Iris pigment epithelial cell (primary cell): ENCODE measurements around the gene MTIF3.
"Not testable (repeated sequence)": the region's sequence is repeated elsewhere in the genome, so short reads cannot be mapped to it uniquely, and the experiment has no call there.

Source experiments
- DNase-seq: peaks from one replicate; pipeline ENCODE4 v3.0.0-alpha.2; 2011; ENCODE audit warnings: low read depth

Gene MTIF3

DNA sequence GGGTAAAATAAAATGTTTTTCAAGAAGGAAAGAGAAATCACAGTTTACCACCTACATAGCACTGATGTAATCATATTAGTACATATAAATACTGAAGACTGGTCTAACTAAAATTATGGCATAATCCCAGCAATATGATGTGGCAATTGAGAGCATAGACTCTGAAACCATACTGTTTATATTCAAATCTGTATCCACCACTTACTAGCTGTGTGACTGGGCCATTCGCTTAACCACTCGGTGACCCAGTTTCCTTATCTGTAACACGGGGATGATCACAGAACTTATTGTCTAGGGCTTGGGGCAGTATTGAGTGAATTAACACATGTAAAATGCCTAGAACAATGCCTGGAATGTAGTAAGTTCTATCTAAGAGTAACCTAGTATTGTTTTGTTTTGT is 39.0 kb downstream of the MTIF3 start:
- peak; percentile 10 for DNase-seq

DNA sequence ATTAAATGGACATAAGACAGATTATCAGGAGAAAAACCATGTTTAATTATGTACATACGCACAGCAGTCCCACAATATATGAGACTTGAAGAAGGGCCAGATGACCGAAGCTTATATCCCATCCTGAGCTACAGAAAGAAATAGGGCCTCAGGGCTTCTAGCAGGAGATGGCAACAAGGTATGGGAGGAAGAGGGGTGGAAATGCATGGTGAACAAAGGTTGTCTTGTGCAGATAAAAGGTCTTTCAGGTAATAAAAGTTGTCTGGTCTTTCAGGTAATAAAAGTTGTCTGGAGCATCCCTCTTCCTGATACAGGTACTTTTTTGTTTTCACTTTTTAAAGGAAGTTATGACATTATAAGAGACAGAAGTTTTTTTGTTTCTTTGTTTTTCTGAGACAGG is 41.4 kb downstream of the MTIF3 start:
- no peak for DNase-seq

DNA sequence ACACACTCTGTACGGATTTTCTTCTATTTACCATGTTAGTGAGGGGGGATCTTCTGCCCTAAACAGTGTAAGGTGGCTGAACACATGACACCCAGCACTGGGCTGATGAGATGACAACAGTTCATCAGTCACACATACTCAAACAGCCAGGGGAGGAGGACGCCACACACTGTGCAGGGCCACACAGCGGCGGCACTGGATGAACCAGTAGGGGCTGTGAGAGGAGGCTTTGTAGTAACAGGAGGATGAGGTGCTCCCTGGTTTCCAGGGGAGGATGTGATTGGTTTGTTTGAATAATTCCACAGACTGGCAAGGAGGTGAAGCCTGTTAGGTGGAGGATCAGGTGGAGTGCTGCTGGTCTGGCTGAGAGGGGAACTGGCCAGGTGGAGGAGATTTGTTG is 42.3 kb downstream of the MTIF3 start:
- DNase-seq, result no peak

DNA sequence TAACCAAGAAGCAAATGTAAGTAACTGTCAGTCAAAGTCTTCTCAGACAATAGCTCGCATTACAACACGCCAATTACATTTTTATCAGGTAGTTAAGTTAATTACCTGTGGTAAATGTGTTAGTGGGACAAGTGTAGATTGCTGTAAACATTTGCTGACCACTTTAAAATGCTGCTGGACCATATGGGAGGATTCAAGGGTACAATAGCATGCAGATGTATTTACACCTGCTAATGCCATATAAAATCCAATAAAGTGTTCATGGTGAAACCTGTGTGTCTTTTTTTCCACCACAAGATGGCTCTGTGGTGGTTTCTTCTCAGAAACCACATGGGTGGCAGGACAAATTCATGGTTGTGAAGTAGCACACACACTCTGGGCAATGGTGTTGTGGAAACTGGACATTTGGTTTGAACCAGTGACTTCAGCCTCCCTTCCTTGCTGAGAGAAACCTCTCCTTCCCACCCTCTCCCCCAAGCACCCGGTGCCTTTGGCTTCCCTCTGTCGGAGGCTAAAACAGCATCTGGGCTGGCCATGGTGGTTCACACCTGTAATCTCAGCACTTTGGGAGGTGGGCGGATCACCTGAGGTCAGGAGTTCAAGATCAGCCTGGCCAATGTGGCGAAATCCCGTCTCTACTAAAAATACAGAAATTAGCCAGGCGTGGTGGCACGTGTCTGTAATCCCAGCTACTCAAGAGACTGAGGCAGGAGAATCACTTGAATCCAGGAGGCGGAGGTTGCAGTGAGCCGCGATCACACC is 44.0 kb downstream of the MTIF3 start:
- peak; percentile 53 for DNase-seq

DNA sequence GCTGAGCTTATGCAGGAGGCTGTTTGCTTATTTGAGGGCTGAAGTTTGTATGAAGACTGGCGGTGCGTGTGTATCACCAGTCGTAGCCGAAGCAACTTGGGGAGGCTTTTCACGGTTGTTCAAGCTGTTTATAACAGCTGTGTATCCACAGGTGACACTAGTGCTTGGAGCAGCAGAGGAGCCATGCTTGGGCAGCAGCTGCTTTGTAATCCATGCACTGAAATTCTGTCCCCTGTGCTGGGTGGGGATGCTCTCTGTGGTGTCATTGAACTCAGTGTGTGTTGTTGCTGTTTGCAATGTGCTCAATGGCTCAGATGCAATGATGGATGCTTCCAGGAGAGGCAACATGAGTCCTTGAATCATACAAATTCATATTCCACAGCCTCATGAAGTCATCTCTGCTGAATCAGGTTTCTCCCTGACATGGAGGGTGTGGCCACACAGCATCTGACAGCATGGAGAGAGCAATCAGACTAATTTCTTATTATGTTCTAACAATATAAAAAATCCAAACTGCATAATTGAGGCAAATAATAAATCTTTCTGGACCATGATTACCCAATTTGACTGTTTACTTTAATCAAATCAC is 44.7 kb downstream of the MTIF3 start:
- no peak for DNase-seq

DNA sequence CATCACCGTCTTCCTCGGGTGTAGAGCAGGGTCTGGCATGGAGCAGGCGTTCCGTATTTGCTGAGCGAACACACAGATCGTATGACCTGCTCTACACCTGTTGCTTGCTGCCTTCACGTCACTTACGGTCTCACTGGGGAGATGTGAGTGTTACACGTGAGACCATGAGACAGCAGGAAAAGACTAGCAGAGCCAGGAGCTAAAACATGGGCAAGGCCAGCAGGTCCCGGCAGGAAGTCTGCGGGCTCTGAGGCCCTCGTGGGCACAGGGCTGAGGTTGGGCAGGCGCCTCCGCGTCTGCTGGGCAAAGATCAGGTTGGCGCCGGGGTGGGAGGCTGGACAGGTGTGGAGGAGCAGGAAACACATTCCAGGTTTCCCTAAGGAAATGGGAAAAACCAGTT is 45.7 kb downstream of the MTIF3 start:
- DNase-seq, result no peak

DNA sequence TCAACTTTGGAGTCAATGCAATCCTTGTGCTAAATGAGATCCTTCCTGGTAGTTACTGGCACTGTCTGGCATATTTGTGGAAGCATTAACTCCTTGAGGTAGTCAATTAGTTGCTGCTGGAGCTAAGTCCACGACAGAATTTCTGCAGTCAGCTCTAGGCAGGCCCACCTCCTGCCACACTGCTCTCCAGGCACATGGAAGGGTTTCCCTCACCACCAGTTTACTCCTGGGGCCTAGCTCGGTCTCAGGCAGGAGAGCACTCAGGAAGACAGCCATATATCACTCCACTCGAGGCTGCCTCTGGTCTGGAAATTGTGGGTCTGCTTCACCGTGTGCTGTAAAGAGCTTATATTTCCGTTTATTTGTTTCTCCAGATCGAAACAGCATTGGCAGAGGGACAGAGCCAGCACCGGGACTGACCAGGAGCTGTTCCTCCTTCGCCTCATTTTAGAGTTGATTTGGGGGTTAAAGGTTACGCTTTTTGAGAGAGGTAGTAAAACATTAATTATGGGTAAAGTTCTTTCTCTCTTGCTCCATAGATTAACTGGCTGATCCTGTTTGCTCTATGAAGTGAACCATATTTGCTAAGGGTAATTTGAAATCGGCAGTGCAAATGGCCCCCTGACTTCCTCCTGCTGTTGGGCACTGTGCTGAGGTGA is 46.5 kb downstream of the MTIF3 start:
- DNase-seq, result no peak

DNA sequence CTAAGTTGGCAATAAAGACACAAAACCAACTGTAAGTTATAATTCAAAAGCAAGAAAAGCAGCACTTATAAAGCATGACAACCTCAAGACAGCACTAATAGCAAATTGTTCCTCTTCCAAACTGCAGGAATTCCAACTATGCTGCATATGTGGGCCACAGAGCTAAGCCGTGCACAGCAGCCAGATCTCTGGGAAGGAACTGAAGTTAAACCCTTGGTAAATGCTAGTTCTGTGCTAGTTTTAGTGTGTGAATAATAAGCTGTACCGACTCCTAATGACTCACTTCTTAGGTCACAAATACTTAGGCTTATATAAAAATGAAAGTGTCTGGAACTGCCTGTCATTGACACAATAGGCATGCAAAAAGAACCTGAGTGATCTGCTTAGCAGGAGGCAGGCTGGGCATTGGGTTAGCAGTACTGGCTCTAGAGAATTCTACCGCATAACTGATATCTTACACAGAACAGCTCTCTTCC is 47.1 kb downstream of the MTIF3 start:
- peak; percentile 80 for DNase-seq

DNA sequence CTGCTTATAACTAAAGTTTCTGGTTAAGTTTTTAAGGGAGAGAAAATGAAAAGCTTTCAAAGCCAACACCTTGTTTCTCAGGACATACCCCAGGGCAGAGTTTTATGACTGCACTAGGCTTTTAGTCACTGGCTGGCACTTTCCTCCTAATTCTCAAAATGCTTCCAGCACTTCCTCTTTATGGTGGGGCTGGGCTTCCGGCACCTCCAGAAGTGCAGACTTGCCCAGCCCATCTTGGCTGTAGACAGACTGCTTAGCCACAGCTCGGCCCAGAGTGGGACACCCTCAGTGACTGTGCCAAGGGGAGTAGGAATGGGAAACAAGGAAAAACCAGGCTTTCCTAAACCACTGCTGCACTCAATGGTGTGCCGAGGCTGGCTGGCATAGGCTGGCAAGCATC is 49.2 kb downstream of the MTIF3 start:
- DNase-seq, result no peak

DNA sequence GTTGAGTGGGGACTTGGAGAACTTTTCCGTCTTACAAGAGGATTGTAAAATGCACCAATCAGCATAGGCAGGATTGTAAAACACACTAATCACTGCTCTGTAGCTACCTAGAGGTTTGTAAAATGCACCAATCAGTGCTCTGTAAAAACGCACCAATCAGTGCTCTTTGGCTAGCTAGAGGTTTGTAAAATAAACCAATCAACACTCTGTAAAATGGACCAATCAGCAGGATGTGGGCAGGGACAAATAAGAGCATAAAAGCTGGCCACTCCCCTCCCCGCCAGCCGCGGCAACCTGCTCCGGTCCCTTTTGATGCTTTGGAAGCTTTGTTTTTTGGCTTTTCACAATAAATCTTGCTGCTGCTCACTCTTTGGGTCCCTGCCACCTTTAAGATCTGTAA is 50.0 kb downstream of the MTIF3 start:
- not testable (repeated sequence) for DNase-seq

DNA sequence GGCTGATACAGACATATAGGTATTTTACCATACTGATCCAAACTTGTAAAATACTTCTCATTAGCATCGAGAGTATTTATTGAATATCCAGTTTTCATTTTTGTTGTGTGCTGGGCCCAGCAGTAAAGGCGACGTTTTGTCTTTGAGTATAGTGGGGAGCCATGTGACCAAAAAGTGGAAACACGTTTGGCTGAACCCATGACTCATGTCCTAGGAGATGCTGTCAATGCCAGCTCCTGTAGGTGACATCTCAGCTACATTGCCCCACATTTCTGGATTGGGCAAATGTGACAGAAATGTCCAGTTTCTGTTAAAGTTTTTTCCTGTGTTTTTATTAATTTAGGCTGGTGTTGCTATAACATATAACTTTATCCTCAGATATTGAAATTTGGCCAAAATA is 52.0 kb downstream of the MTIF3 start:
- DNase-seq, result no peak

DNA sequence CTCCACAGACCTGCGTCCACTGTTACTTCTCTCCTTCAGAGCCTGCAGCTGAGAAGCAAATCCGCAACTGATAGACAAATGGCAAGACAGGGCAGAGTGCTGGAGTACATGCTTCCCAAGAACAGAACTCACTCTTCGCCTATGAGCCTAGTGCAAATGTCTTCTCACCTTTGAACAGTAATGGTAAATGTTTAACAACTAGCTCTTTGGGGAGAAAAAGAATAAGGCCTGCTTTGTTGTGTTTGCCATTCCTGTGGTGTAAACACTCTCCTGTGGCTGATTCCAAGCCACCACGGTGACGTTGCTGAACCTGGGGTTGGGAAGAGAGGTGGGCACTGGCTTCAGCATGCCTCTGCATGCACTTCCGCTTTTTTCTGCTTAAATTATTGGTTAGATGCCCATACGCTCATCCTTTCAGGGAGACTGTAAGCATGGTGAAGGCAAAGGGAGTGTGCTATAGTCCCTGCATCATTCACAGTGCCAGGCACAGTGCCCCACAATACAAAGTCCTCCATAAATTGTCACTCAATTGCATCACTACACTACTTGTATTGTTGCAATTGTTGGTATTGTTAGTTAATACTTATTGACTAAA is 54.0 kb downstream of the MTIF3 start:
- DNase-seq, result no peak

DNA sequence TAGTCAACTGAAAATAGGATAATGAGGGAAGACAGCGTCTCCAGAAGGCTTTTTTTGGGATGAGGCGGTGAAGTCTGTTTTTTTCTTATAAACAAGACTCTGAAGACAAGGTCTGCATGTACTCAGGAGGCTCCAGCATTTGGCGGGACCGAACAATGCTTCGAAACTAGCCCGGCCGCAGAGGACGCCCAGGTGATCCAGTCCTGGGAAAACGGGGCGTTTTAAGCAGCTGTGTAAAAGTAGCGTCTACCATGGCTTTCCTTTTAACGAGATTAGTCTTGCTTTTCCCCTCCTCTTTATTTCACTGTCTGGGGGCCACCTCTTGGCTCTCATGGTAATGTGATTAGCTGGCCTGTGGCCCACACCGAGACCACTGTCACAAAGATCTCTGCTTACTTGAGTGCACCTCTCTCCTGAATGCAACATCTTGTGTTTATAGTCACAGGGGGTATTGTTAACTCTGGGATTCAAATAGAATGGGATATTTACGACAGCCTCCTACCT is 55.3 kb downstream of the MTIF3 start:
- no peak for DNase-seq

DNA sequence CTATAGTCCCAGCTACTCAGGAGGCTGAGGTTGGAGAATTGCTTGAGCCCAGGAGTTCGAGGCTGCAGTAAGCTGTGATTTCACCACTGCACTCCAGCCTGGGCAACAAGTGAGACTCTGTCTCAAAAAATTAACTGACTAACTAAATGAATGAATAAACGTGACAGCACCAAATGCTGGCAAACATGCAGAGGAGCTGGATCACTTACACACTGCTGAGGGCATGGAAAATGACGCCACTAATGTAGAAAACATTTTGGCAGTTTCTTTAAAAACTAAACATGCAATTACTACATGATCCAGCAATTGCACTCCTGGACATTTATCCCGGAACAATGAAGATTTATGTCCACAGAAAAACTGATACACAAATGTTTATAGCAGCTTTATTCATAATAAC is 57.3 kb downstream of the MTIF3 start:
- no peak for DNase-seq

DNA sequence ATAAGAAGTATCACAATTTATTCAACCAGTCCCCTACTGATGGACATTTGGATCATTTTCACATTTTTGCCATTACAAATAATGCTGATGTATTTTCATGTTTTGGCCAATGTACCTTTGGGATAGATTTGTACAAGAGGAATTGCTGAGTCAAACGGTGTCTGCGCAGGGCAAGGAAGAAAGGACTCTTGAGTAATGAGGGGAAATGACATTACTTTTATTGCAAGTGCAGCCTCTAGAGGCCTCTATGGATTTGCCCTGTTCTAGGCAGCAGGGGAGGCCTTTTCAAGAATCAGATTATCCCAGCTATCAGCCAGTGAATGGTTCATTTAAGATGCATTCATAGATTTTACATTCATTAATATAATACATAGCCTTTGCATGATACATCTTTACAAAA is 58.9 kb downstream of the MTIF3 start:
- no peak for DNase-seq

DNA sequence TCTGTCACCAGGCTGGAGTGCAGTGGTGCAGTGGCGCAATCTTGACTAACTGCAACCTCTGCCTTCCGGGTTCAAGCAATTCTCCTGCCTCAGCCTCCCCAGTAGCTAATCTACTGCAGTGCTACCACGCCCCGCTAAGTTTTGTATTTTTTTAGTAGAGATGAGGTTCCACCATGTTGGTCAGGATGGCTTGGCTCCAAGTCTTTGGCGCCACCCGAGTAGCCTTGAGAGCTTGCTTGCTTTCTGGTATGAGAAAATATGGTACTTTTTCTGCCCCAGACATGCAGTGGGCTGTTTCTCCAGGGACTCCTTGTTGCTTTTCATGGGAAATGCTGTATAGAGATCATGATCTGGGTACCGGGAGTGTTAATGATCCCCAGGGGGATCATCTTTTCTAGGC is 60.5 kb downstream of the MTIF3 start:
- no peak for DNase-seq

DNA sequence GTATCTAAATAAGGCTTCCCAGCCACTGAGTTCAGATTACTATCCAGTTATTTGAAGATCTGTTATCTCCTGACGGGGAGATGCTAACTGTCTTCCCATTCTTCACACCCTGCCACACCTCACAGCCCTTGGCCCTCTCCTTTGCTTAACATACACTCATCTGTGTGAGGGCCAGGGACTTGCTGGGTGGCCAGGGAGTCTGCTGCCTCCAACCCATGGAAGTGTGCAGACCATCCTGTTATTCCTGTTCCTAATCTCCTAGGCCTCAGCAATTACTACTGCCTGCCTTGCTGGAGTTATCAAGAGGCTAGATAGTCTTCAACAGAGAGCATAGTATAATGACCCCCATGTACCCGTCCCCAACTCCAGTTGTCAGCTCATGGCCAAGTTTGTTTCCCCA is 62.1 kb downstream of the MTIF3 start:
- no peak for DNase-seq
